ENCODE measurements around the gene SLC44A2. TPM values are rescaled to one million over a fixed set of nuclear protein-coding genes. Genes with fewer than 3 reads are reported as not detected.

Gene SLC44A2
- total RNA-seq (2016; rRNA removed; fragmentation: Illumina TruSeq; extraction: Trizol) (2.3 and 2.4 TPM in 2 replicates), polyA plus RNA-seq (2011; rRNA removed) (5.6 and 7.2 TPM in 2 replicates), polyA minus RNA-seq (2011; rRNA and poly(A)+ RNA removed; ENCODE audit: low replicate concordance) (13.9 and 134 TPM in 2 replicates), Bru-seq, nascent RNA (percentile 31 among the genes with signal in this experiment), BruChase-seq, experiment 1, labeled RNA remaining after a 6-hour chase (percentile 37 among the genes with signal in this experiment), BruChase-seq, experiment 2, labeled RNA remaining after a 2-hour chase (percentile 31 among the genes with signal in this experiment)
- 1.2 and 2.2 TPM in 2 replicates for total RNA-seq (2016; cell fraction: cytosol; rRNA removed; fragmentation: Illumina TruSeq; extraction: Trizol; ENCODE audit: low read depth)
- 1.5 and 2.5 TPM in 2 replicates for total RNA-seq (2016; cell fraction: insoluble cytoplasmic fraction; rRNA removed; fragmentation: Illumina TruSeq; extraction: Trizol)
- total RNA-seq (2016; cell fraction: membrane; rRNA removed; fragmentation: Illumina TruSeq; extraction: Trizol): 3.0 and 3.4 TPM in 2 replicates
- 3.2 and 3.4 TPM in 2 replicates for total RNA-seq (2016; cell fraction: nucleus; rRNA removed; fragmentation: Illumina TruSeq; extraction: Trizol)
- polyA plus RNA-seq (2011; cell fraction: cytosol; rRNA removed): 5.4 and 5.7 TPM in 2 replicates
- polyA plus RNA-seq (2011; cell fraction: nucleus; rRNA removed): 11.3 and 11.8 TPM in 2 replicates
- polyA plus RNA-seq (2012): 5.9 and 8.2 TPM in 2 replicates
- 2.5 and 2.6 TPM in 2 replicates for polyA plus RNA-seq (2016; cell fraction: cytosol; fragmentation: Illumina TruSeq; extraction: Trizol; ENCODE audit: low read depth)
- polyA plus RNA-seq (2016; cell fraction: insoluble cytoplasmic fraction; fragmentation: Illumina TruSeq; extraction: Trizol; ENCODE audit: low read depth): 1.9 and 2.2 TPM in 2 replicates
- 4.7 and 5.1 TPM in 2 replicates for polyA plus RNA-seq (2016; cell fraction: membrane; fragmentation: Illumina TruSeq; extraction: Trizol; ENCODE audit: low read depth)
- polyA plus RNA-seq (2016; cell fraction: nucleus; fragmentation: Illumina TruSeq; extraction: Trizol; ENCODE audit: insufficient read depth, low read depth): 8.1 and 8.5 TPM in 2 replicates
- 5.3 and 8.4 TPM in 2 replicates for polyA minus RNA-seq (2011; cell fraction: cytosol; rRNA and poly(A)+ RNA removed)
- 5.4 and 9.6 TPM in 2 replicates for polyA minus RNA-seq (2011; cell fraction: nucleus; rRNA and poly(A)+ RNA removed)
- long read RNA-seq, experiment 1, partial matches to known transcripts: 0 of 4 reads
- long read RNA-seq, experiment 1, other reads (novel, unspliced or antisense): 1 of 4 reads
- long read RNA-seq, experiment 2, partial matches to known transcripts: 1 of 10 reads
- long read RNA-seq, experiment 2, other reads (novel, unspliced or antisense): 6 of 10 reads

DNA sequence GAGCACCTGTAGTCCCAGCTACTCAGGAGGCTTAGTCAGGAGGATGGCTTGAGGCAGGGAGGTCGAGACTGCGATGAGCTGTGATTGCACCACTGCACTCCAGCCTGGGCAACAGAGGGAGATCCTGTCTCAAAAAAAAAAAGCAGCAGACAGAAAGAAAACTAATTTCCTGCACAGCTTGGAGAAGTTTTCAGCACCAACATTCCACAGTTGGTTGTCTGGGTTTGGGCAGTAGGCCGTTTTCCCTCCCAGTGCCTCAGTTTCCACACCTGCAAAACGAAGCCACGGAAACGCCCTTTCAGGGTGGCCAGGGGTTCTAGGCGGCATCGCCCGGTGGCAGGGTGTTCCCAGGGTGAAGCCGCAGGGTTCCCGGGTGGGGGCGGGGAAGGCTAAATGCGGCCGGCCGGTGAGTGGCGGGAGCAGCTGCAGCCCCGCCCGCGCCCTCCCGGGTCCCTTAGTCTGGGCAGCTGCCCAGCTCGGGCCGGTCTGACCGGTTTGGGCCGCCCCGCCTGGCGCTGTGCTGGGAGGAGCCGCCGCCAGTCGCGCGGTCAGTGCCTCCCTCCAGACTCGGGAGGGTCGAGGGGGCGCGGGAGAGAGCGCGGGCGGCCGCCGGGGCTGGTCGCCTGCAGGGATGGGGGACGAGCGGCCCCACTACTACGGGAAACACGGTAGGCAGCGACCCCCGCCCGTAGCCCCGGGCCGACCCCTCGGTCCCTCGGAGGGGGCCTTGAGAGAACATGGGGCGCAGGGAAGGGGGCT, at the start of gene SLC44A2:
SLC44A2 (plus strand) TSS at position 551 of the 759 bp plus-strand sequence; CDS start at position 632, 81 bp downstream.
- FAIRE-seq: no peak
- no peak within 1 kb of the TSS for H2AFZ ChIP-seq (ENCODE audit: low read length)
- CTCF ChIA-PET (ENCODE audit: low intra/inter-chr PET ratio, low total read pairs): no interaction called here
- no peak for TF ChIP-seq SMARCE1 (IDR thresholded peaks at IDR 0.05; ENCODE audit: borderline replicate concordance)
- TF ChIP-seq CEBPG (CRISPR knock-in tag; IDR thresholded peaks at IDR 0.05): no peak
- TF ChIP-seq ZBTB42 (CRISPR knock-in tag; IDR thresholded peaks at IDR 0.05): 0 out of 2 replicates have a peak, but pooled peaks have one; percentile 21
- TF ChIP-seq CENPX (CRISPR knock-in tag; IDR thresholded peaks at IDR 0.05): no peak
- no peak for TF ChIP-seq KLF12 (CRISPR knock-in tag; IDR thresholded peaks at IDR 0.05; ENCODE audit: borderline replicate concordance)
- TF ChIP-seq, protein P1, sequence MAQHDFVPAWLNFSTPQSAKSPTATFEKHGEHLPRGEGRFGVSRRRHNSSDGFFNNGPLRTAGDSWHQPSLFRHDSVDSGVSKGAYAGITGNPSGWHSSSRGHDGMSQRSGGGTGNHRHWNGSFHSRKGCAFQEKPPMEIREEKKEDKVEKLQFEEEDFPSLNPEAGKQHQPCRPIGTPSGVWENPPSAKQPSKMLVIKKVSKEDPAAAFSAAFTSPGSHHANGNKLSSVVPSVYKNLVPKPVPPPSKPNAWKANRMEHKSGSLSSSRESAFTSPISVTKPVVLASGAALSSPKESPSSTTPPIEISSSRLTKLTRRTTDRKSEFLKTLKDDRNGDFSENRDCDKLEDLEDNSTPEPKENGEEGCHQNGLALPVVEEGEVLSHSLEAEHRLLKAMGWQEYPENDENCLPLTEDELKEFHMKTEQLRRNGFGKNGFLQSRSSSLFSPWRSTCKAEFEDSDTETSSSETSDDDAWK (CRISPR knock-in tag; IDR thresholded peaks at IDR 0.05): no peak
- TF ChIP-seq, protein P2, sequence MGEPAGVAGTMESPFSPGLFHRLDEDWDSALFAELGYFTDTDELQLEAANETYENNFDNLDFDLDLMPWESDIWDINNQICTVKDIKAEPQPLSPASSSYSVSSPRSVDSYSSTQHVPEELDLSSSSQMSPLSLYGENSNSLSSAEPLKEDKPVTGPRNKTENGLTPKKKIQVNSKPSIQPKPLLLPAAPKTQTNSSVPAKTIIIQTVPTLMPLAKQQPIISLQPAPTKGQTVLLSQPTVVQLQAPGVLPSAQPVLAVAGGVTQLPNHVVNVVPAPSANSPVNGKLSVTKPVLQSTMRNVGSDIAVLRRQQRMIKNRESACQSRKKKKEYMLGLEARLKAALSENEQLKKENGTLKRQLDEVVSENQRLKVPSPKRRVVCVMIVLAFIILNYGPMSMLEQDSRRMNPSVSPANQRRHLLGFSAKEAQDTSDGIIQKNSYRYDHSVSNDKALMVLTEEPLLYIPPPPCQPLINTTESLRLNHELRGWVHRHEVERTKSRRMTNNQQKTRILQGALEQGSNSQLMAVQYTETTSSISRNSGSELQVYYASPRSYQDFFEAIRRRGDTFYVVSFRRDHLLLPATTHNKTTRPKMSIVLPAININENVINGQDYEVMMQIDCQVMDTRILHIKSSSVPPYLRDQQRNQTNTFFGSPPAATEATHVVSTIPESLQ (CRISPR knock-in tag; conservative IDR thresholded peaks at IDR 0.05): no peak
- TF ChIP-seq, protein P3, sequence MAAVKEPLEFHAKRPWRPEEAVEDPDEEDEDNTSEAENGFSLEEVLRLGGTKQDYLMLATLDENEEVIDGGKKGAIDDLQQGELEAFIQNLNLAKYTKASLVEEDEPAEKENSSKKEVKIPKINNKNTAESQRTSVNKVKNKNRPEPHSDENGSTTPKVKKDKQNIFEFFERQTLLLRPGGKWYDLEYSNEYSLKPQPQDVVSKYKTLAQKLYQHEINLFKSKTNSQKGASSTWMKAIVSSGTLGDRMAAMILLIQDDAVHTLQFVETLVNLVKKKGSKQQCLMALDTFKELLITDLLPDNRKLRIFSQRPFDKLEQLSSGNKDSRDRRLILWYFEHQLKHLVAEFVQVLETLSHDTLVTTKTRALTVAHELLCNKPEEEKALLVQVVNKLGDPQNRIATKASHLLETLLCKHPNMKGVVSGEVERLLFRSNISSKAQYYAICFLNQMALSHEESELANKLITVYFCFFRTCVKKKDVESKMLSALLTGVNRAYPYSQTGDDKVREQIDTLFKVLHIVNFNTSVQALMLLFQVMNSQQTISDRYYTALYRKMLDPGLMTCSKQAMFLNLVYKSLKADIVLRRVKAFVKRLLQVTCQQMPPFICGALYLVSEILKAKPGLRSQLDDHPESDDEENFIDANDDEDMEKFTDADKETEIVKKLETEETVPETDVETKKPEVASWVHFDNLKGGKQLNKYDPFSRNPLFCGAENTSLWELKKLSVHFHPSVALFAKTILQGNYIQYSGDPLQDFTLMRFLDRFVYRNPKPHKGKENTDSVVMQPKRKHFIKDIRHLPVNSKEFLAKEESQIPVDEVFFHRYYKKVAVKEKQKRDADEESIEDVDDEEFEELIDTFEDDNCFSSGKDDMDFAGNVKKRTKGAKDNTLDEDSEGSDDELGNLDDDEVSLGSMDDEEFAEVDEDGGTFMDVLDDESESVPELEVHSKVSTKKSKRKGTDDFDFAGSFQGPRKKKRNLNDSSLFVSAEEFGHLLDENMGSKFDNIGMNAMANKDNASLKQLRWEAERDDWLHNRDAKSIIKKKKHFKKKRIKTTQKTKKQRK (IDR thresholded peaks at IDR 0.05; ENCODE audit: low read length): no peak
- no peak for TF ChIP-seq ZNF724P (CRISPR knock-in tag; IDR thresholded peaks at IDR 0.05; ENCODE audit: borderline replicate concordance)
- TF ChIP-seq MIER2 (CRISPR knock-in tag; IDR thresholded peaks at IDR 0.05): no peak
- TF ChIP-seq ISL2 (CRISPR knock-in tag; IDR thresholded peaks at IDR 0.05): no peak

More for the DNA sequence above, at the start of gene SLC44A2:
- no peak for DNase-seq (ENCODE audit: low spot score)
- no peaks in the 10 kb centered on the region for H3K36me3 ChIP-seq (replicated peaks in 1 of 2; ENCODE audit: control insufficient read depth in 1 of 2, insufficient read depth in 2 of 2, low read length in 2 of 2)
- ATAC-seq: peak; percentile 85
- H3K4me1 ChIP-seq (ENCODE audit: insufficient read depth, low read length): peaks cover 18% of the 10 kb centered on the region
- POLR2A ChIA-PET: interaction anchor here (0.8 kb wide), 1 partner anchor 19 kb away, joined by 4 read pairs; no protein-coding TSS in a partner anchor
- peak within 1 kb of the TSS; percentile 91 for H3K4me2 ChIP-seq (ENCODE audit: low read depth, low read length)
- WGBS (ENCODE audit: low lambda C conversion rate): 0% methylated on average over 8 of the region's 53 CpGs
- H3K9me3 ChIP-seq (ENCODE audit: low read length): no peaks in the 10 kb centered on the region
- intact Hi-C loops (cut with micrococcal nuclease; ENCODE audit: unreplicated experiment): no loop called here
- H3K27ac ChIP-seq (ENCODE audit: extremely low read length, insufficient read depth, low read length): no peak within 1 kb of the TSS
- H4K20me1 ChIP-seq (ENCODE audit: insufficient read depth, low read length): no peaks in the 10 kb centered on the region
- no TSS peak for BruUV-seq (replicated peaks)
- in situ Hi-C loops (cut with HindIII; ENCODE audit: extremely low pct_ligation_motif_present, low pct_unique_long_range_greater_than_20kb): no loop called here
- H3K79me2 ChIP-seq (ENCODE audit: insufficient read depth, low read length): no peaks in the 10 kb centered on the region
- H3K9ac ChIP-seq (ENCODE audit: insufficient read depth, low read depth, low read length): no peak within 1 kb of the TSS
- H3K27me3 ChIP-seq (ENCODE audit: control insufficient read depth in 1 of 2, insufficient read depth in 2 of 2, low read length in 2 of 2): peaks cover 1 to 4% of the 10 kb centered on the region in 2 experiments; a peak in 2 of 5 replicates
- H3K4me3 ChIP-seq (replicated peaks in 1 of 3; ENCODE audit: insufficient read depth in 1 of 3, low read depth in 2 of 3, low read length in 3 of 3): peak within 1 kb of the TSS; percentile 48 to 70 (median 54)

Data from HepG2 (cell line).